GM12864 (cell line): ENCODE measurements around the gene ITPRIPL1.

Experiments used
- DNase-seq: peaks from one replicate; pipeline ENCODE4 v3.0.0-alpha.2; 2011; ENCODE audit warnings: low read depth
- H3K4me3 ChIP-seq: 2 replicates; pipeline ENCODE4 v1.5.1; 2011; ENCODE audit warnings: mild to moderate bottlenecking, low read depth, low read length, control low read depth
- TF ChIP-seq, protein P1 (sequence below): IDR thresholded peaks from 2 replicates; pipeline ENCODE4 v1.5.1; 2011; ENCODE audit warnings: low read depth, mild to moderate bottlenecking, moderate library complexity, low read length, control low read depth, inconsistent platforms; ENCODE audit errors: missing control alignments

ITPRIPL1 gene

DNA sequence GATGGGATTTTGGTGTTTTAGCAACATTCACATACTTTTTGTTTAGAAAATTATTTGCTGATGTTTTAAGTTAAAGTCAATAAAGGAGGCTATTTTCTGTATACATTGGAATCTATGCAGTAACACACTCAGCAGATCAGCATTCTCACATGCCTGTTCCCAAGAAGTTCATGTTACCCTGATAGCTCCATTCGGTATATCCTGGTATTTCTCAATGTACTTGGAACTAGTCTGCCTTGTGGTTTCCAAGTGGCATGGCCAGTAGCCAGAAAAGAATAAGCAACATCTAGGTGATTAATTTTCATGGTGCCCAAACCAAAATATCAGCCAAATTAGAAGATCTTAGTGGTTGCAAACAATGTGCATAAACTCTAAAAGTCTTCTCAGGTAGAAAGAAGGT, 5.3 kb downstream of the ITPRIPL1 start:
- H3K4me3 ChIP-seq, result no peak overlapping the region
- no peak for DNase-seq
- TF ChIP-seq, protein P1, sequence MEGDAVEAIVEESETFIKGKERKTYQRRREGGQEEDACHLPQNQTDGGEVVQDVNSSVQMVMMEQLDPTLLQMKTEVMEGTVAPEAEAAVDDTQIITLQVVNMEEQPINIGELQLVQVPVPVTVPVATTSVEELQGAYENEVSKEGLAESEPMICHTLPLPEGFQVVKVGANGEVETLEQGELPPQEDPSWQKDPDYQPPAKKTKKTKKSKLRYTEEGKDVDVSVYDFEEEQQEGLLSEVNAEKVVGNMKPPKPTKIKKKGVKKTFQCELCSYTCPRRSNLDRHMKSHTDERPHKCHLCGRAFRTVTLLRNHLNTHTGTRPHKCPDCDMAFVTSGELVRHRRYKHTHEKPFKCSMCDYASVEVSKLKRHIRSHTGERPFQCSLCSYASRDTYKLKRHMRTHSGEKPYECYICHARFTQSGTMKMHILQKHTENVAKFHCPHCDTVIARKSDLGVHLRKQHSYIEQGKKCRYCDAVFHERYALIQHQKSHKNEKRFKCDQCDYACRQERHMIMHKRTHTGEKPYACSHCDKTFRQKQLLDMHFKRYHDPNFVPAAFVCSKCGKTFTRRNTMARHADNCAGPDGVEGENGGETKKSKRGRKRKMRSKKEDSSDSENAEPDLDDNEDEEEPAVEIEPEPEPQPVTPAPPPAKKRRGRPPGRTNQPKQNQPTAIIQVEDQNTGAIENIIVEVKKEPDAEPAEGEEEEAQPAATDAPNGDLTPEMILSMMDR, result no peak

DNA sequence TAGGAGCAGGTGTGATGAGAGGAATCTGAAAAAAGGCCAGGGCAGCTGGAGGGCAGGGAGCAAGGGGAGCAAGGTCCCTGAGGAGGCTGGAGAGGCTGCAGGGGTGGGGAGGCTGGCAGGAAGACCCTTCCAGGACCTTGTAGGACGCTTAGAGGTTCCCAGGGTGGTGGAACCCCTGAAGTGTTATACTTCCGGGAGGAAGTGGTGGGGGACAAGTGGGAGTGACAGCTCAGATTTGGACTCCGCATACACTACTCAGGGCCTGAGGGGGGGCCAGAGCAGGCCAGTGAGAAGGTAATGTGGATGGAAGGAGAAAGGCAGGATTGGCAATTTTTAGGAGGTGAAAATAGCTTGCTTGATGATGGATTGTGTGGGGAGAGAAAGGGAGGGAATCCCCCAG, 8.6 kb downstream of the ITPRIPL1 start:
- no peak for DNase-seq
- TF ChIP-seq, protein P1, result no peak
- H3K4me3 ChIP-seq, result no peak overlapping the region

DNA sequence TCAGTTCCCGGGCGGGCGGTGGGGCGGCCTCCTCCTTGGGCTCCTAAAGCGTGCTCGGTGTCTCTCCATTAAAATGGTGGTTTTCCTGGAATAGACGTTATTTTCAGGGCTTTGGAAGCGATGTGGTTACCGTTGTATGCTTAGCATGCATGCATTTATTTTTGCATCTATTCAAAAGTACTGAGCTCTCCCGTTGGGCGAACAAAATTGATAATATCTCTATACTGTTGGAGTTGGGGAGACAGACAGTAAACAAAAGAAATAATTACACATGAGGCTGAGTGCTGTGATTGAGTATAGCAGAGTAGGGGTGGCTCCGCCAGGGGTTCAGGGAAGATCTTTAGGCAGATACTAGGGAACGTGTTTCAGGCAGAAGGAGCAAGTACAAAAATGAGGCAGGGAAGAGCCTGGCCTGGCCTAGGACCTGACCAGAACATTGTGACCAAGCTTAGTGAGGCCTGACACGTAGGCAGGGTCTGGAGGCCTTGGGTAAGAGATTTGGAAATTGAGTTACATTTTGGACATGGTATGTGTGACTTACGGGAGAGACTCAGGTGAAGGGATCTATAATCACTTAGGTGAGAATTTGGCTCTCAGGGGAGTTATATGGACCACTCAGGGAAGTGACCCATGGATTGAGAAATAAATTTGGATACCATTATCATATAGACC, 11.1 kb downstream of the ITPRIPL1 start:
- no peak for DNase-seq
- peak overlapping the region; percentile 72 for H3K4me3 ChIP-seq
- TF ChIP-seq, protein P1, result no peak

- no peak for DNase-seq
- TF ChIP-seq, protein P1, result no peak
- H3K4me3 ChIP-seq, result peak overlapping the region; percentile 72
These were observed 11.8 kb downstream of the ITPRIPL1 start for GRCh38 chr2:96336873-96337272.

DNA sequence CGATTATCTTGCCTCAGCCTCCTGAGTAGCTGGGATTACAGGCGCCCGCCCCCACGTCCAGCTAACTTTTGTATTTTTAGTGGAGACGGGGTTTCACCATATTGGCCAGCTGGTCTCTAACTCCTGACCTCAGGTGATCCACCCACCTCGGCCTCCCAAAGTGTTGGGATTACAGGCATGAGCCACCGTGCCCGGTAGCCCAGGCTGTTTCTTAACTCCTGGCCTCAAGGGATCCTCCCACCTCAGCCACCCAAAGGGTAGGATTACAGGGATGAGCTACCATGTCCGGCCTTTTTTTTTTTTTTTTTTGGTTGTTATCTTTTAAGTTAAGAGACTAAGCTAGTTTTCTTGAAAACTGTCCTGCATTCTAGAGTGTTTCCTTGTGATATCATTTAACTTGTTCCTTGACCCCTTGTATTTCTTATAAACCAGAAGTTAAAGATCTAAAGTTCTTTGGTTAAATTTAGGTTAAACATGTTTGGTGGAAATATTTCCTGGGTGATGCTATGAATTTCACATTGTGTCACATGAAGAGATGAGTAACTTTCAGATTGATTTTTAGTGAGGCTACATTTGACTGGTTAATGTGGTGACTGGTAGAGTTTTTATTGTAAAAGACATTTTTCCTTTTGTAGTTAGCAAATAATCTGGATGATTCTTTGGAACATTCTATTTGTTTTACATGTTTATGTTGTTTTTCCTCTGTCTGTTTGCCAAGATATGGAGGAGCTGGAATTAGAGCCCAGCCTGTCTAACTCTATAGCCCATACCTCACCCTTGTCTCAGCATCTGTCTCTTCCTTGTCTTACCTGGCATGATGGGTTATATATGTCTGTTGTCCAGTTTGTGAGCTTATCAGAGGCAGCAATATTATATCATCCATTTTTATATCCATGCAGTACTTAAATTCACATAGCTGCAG, 15.6 kb downstream of the ITPRIPL1 start:
- TF ChIP-seq, protein P1, result no peak
- DNase-seq, result no peak
- H3K4me3 ChIP-seq, result peak overlapping the region; percentile 20; the same call in 1 of the 2 replicates

DNA sequence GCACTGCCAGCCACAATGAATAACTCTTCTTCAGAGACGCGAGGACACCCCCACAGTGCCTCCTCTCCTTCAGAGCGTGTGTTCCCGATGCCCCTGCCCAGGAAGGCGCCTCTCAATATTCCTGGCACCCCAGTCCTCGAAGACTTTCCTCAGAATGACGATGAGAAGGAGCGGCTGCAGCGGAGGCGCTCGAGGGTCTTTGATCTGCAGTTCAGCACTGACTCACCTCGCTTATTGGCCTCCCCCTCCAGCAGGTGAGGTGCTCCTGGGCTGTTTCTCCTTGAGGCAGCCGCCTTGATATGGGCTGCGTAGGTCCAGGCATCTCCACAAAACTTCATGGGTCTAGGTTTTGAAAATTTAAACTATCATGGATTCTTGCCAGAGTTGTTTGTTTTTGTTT, 16.5 kb downstream of the ITPRIPL1 start:
- DNase-seq, result no peak
- TF ChIP-seq, protein P1, result no peak
- H3K4me3 ChIP-seq, result no peak overlapping the region
